ENCODE results near the gene TRIM41.

The TRIM41 gene

GRCh38 chr5:181231432-181231831, 8.4 kb downstream of the TRIM41 start:
- DNase-seq (ENCODE audit: low read depth), result no peak

GRCh38 chr5:181232593-181232992, 9.5 kb downstream of the TRIM41 start:
- no peak for DNase-seq (ENCODE audit: low read depth)

- DNase-seq (ENCODE audit: low read depth), result no peak
Measured at GRCh38 chr5:181233088-181233800, 10.2 kb downstream of the TRIM41 start.

GRCh38 chr5:181233801-181234454, 10.8 kb downstream of the TRIM41 start:
- DNase-seq (ENCODE audit: low read depth), result no peak

- DNase-seq (ENCODE audit: low read depth), result no peak
Measured at GRCh38 chr5:181234455-181235306, 11.6 kb downstream of the TRIM41 start.

- no peak for DNase-seq (ENCODE audit: low read depth)
Measured at GRCh38 chr5:181235323-181235688, 12.2 kb downstream of the TRIM41 start.

GRCh38 chr5:181235689-181236366, 12.7 kb downstream of the TRIM41 start:
- no peak for DNase-seq (ENCODE audit: low read depth)

GRCh38 chr5:181236471-181236870, 13.4 kb downstream of the TRIM41 start:
- no peak for DNase-seq (ENCODE audit: low read depth)

- no peak for DNase-seq (ENCODE audit: low read depth)
Measured at GRCh38 chr5:181236954-181237641, 14.0 kb downstream of the TRIM41 start.

GRCh38 chr5:181237729-181238385, 14.8 kb downstream of the TRIM41 start:
- no peak for DNase-seq (ENCODE audit: low read depth)

- no peak for DNase-seq (ENCODE audit: low read depth)
Measured at GRCh38 chr5:181239062-181239663, 16.1 kb downstream of the TRIM41 start.

- DNase-seq (ENCODE audit: low read depth), result no peak
Measured at GRCh38 chr5:181241393-181241975, 18.4 kb downstream of the TRIM41 start.

- no peak for DNase-seq (ENCODE audit: low read depth)
Measured at GRCh38 chr5:181242031-181242451, 19.0 kb downstream of the TRIM41 start.

- DNase-seq (ENCODE audit: low read depth), result no peak
Measured at GRCh38 chr5:181243018-181243563, 20.0 kb downstream of the TRIM41 start.

GRCh38 chr5:181243564-181244343, 20.7 kb downstream of the TRIM41 start, which contains the start of gene RACK1:
Gene RACK1 (minus strand): TSS chr5:181243906. CDS start chr5:181243800, 106 bp downstream.
- peak; percentile 81 for DNase-seq (ENCODE audit: low read depth)

GRCh38 chr5:181245427-181246275, 22.6 kb downstream of the TRIM41 start:
- no peak for DNase-seq (ENCODE audit: low read depth)

- peak; percentile 68 for DNase-seq (ENCODE audit: low read depth)
Measured at GRCh38 chr5:181246276-181247049, 23.4 kb downstream of the TRIM41 start.
